HG03354 (cell line): ENCODE data around the gene ARMC12.
A peak's percentile ranks its signal among the peaks of the same experiment; 100 is the strongest.

Experiments used
- ATAC-seq: cut with Tn5 transposase; IDR thresholded peaks from one replicate; pipeline ENCODE4 v1.9.1; 2021; ENCODE audit warnings: mild to moderate bottlenecking; ENCODE audit not compliant: unreplicated experiment, poor library complexity, severe bottlenecking

The ARMC12 gene

GRCh38 chr6:35717449-35718374, 19.1 kb upstream of the ARMC12 start:
- no peak for ATAC-seq

GRCh38 chr6:35718375-35718736, 18.5 kb upstream of the ARMC12 start:
- ATAC-seq = no peak

GRCh38 chr6:35718911-35719381, 17.9 kb upstream of the ARMC12 start:
- ATAC-seq = no peak

GRCh38 chr6:35719404-35719829, 17.4 kb upstream of the ARMC12 start:
- peak; percentile 29 for ATAC-seq

GRCh38 chr6:35719830-35720733, 16.8 kb upstream of the ARMC12 start:
- peak; percentile 64 for ATAC-seq

GRCh38 chr6:35722121-35722761, 14.6 kb upstream of the ARMC12 start:
- no peak for ATAC-seq

- no peak for ATAC-seq
Measured at GRCh38 chr6:35723587-35723986, 13.2 kb upstream of the ARMC12 start.

- ATAC-seq = no peak
Measured at GRCh38 chr6:35724059-35724458, 12.8 kb upstream of the ARMC12 start.

GRCh38 chr6:35724471-35724870, 12.4 kb upstream of the ARMC12 start:
- ATAC-seq = no peak

- ATAC-seq = no peak
Measured at GRCh38 chr6:35725081-35725708, 11.6 kb upstream of the ARMC12 start.

GRCh38 chr6:35725721-35726438, 11.0 kb upstream of the ARMC12 start:
- ATAC-seq = no peak

GRCh38 chr6:35727231-35727934, 9.4 kb upstream of the ARMC12 start:
- ATAC-seq = peak; percentile 18

GRCh38 chr6:35727935-35728682, 8.7 kb upstream of the ARMC12 start:
- ATAC-seq = peak; percentile 40

- ATAC-seq = no peak
Measured at GRCh38 chr6:35728683-35729678, 7.9 kb upstream of the ARMC12 start.

GRCh38 chr6:35729722-35730121, 7.1 kb upstream of the ARMC12 start:
- no peak for ATAC-seq

- no peak for ATAC-seq
Measured at GRCh38 chr6:35730745-35731413, 6.0 kb upstream of the ARMC12 start.
